Natural killer cell (primary cell): ENCODE measurements around the gene TPO. TPM values are rescaled to one million over a fixed set of nuclear protein-coding genes. Genes with fewer than 3 reads are reported as not detected.
A peak's percentile ranks its signal among the peaks of the same experiment; 100 is the strongest.

Experiments
- ATAC-seq, 3 donors: fragments of 150-1000 bp in 2 of 3; fragments of 200-7000 bp in 1 of 3; cut with Tn5 transposase; 1 replicate in 1 of 3; 2 replicates in 2 of 3; pipeline ENCODE4 v1.10.0; 2021; ENCODE audit warnings: mild to moderate bottlenecking in 2 of 3, moderate library complexity in 2 of 3
- DNase-seq, 2 donors: peaks; one replicate each; pipeline versions ENCODE4 v3.0.0 to v3.0.0-alpha.2; 2013 to 2021; ENCODE audit warnings: mixed read lengths in 1 of 2
- H3K27ac ChIP-seq: one replicate; pipeline ENCODE4 v1.5.1; 2013; ENCODE audit warnings: mild to moderate bottlenecking, low read length
- H3K27me3 ChIP-seq: one replicate; pipeline ENCODE4 v1.6.1; 2013; ENCODE audit warnings: low read length; ENCODE audit not compliant: control insufficient read depth, insufficient read depth
- H3K36me3 ChIP-seq: one replicate; pipeline ENCODE4 v1.6.1; 2013; ENCODE audit warnings: low read length; ENCODE audit not compliant: control insufficient read depth, insufficient read depth
- H3K4me1 ChIP-seq: one replicate; pipeline ENCODE4 v1.6.1; 2013; ENCODE audit warnings: low read length; ENCODE audit not compliant: control insufficient read depth, insufficient read depth
- H3K4me3 ChIP-seq: one replicate; pipeline ENCODE4 v1.5.1; 2013; ENCODE audit warnings: low read length
- H3K9me3 ChIP-seq: one replicate; pipeline ENCODE4 v1.6.1; 2013; ENCODE audit warnings: low read length; ENCODE audit not compliant: control insufficient read depth, insufficient read depth
- H3K27ac Mint-ChIP-seq, 2 donors: one replicate each; pipeline ENCODE4 v1.8.0; 2022; ENCODE audit warnings: mild to moderate bottlenecking in 2 of 2, mixed read lengths in 2 of 2, moderate library complexity in 1 of 2
- H3K27me3 Mint-ChIP-seq, 2 donors: one replicate each; pipeline ENCODE4 v1.8.0; 2022; ENCODE audit warnings: low read depth in 2 of 2, mixed read lengths in 2 of 2
- H3K36me3 Mint-ChIP-seq: one replicate; pipeline ENCODE4 v1.8.0; 2022; ENCODE audit warnings: mixed read lengths
- H3K4me1 Mint-ChIP-seq, 2 donors: one replicate each; pipeline ENCODE4 v1.8.0; 2022; ENCODE audit warnings: mixed read lengths in 2 of 2
- H3K4me3 Mint-ChIP-seq: one replicate; pipeline ENCODE4 v1.8.0; 2022; ENCODE audit warnings: mild to moderate bottlenecking, moderate library complexity, mixed read lengths
- H3K9me3 Mint-ChIP-seq, 2 donors: one replicate each; pipeline ENCODE4 v1.8.0; 2022; ENCODE audit warnings: mixed read lengths in 2 of 2
- WGBS: methylation state at CpG from one replicate; pipeline ENCODE4 v1.1.7; 2013; ENCODE audit warnings: missing lambda C conversion rate; ENCODE audit not compliant: insufficient coverage; 5-methylcytosine and 5-hydroxymethylcytosine counted together
- intact Hi-C: fragments of 100-400 bp; cut with micrococcal nuclease; formaldehyde crosslinking; loops from one replicate; pipeline ENCODE4 v1.14.2; 2022
- total RNA-seq, 4 donors: library from RNA; stranded (reverse); fragments of 120-200 nt in 1 of 4; gene quantifications; one replicate each; pipeline versions ENCODE4 v1.2.3 to v1.2.4, GENCODE V29; 2013 to 2022
- TF ChIP-seq, protein P1 (sequence below): fragments of 200-600 bp; IDR thresholded peaks from one replicate; pipeline ENCODE4 v1.8.0; 2022; ENCODE audit warnings: antibody characterized with exemption

Gene TPO
- total RNA-seq, 3 donors from 2014 or later (not counting 1 experiment from before 2014, with no cell fraction given) = not detected

DNA sequence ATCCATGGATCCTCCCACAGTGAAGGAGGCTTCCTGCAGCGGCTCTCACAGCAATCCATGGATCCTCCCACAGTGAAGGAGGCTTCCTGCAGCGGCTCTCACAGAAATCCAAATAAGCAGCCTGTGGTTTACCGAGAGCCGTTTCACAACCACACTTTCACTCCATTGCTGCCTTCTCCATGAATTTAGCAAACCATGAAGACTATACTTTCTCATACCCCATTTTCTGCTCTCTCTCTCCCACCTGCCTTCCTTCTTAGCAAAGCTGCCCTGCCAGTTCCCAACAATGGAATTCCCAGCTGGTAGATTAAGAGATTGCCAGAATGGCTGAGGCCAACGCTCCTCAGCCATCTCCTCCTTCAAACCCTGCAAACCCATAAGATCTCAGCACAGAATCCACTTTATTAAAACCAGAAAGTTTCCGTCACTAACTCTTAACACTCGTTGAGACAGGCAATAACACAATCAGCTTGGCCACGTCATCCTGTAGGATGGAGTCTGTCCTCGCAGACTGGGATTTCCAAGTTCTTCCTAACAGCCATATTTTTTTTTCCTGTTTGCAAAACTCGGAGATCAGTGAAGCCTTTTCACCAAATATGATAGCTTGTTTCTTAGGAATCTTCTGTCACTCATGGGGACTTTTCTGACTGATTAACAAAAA, 168.8 kb downstream of the TPO start:
- Histone ChIP-seq H3K36me3 (no peaks in the 10 kb centered on the region), H3K9me3 (no peaks in the 10 kb centered on the region), H3K4me3 (no peak overlapping the region), H3K27ac (no peak overlapping the region), H3K27me3 (peaks cover 2% of the 10 kb centered on the region), H3K4me1 (no peaks in the 10 kb centered on the region)
- WGBS = 86% methylated on average over 10 of the region's 10 CpGs
- H3K27me3 Mint-ChIP-seq = peaks cover 7 to 12% of the 10 kb centered on the region in 2 donors
- H3K9me3 Mint-ChIP-seq = no peaks in the 10 kb centered on the region
- H3K4me1 Mint-ChIP-seq = no peaks in the 10 kb centered on the region
- no peaks in the 10 kb centered on the region for H3K36me3 Mint-ChIP-seq
- ATAC-seq (no peak), DNase-seq (no peak)
- no peak overlapping the region for H3K4me3 Mint-ChIP-seq
- H3K27ac Mint-ChIP-seq = no peak overlapping the region
- TF ChIP-seq, protein P1, sequence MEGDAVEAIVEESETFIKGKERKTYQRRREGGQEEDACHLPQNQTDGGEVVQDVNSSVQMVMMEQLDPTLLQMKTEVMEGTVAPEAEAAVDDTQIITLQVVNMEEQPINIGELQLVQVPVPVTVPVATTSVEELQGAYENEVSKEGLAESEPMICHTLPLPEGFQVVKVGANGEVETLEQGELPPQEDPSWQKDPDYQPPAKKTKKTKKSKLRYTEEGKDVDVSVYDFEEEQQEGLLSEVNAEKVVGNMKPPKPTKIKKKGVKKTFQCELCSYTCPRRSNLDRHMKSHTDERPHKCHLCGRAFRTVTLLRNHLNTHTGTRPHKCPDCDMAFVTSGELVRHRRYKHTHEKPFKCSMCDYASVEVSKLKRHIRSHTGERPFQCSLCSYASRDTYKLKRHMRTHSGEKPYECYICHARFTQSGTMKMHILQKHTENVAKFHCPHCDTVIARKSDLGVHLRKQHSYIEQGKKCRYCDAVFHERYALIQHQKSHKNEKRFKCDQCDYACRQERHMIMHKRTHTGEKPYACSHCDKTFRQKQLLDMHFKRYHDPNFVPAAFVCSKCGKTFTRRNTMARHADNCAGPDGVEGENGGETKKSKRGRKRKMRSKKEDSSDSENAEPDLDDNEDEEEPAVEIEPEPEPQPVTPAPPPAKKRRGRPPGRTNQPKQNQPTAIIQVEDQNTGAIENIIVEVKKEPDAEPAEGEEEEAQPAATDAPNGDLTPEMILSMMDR = no peak
- intact Hi-C loops = no loop called here

DNA sequence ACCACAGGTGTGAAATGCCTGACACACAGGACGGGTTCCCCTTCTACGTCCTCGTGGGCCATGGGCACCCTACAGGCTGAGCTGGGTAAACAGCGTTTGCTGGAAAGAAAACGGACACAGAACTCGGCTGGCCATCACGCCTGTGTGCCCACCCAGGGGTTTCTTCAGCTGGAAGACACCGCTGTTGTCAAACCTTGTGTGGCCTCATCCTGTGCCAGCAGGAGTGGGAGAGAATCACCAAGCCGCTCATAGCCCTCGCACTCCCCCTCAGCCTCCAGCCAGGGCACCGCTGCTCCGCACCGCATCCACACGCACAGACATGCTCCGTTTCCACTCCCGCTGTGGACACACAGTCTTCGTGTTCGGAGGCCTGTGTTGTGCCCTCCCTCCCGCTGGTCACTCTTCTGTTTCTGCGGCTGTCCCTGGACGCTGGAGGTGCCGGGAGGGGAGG, 169.7 kb downstream of the TPO start:
- intact Hi-C loops = no loop called here
- 88% methylated on average over 22 of the region's 22 CpGs for WGBS
- H3K4me1 Mint-ChIP-seq = no peaks in the 10 kb centered on the region
- H3K27me3 Mint-ChIP-seq = peaks cover 7 to 12% of the 10 kb centered on the region in 2 donors
- H3K9me3 Mint-ChIP-seq = no peaks in the 10 kb centered on the region
- no peak overlapping the region for H3K4me3 Mint-ChIP-seq
- H3K36me3 ChIP-seq = no peaks in the 10 kb centered on the region
- H3K9me3 ChIP-seq = no peaks in the 10 kb centered on the region
- H3K27me3 ChIP-seq = peaks cover 2% of the 10 kb centered on the region
- H3K27ac ChIP-seq = no peak overlapping the region
- TF ChIP-seq, protein P1 = no peak
- DNase-seq (no peak), ATAC-seq (no peak)
- H3K4me1 ChIP-seq = no peaks in the 10 kb centered on the region
- no peaks in the 10 kb centered on the region for H3K36me3 Mint-ChIP-seq
- H3K27ac Mint-ChIP-seq = no peak overlapping the region
- H3K4me3 ChIP-seq = no peak overlapping the region

DNA sequence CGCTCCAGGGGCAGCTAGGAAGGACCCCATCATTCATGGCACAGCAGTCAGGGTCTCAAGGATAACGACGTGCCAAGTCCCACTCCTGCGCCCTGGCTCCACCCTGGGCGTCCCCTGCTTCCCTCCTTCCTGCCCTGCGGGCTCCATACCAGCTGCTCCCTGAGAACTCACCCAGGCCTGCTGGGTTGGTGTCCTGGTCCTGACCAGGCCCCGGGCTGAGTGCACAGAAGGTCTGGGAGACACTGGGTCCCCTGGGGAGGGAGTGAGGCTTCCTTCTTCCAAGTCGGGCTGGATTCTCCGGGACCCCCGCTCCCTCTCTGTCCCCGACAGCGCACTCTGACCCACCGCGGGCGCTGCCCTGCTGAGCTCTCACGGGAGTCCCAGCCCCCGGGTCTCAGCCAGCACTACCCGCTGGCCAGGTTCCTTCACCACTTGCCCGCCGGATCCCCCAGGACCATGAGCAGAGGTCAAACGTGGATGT, 170.8 kb downstream of the TPO start:
- H3K27me3 ChIP-seq = no peaks in the 10 kb centered on the region

More for the DNA sequence above, 170.8 kb downstream of the TPO start:
- ATAC-seq = peak in 1 of 3 donors; percentile 22
- Mint-ChIP-seq H3K4me1 (no peaks in the 10 kb centered on the region), H3K36me3 (no peaks in the 10 kb centered on the region), H3K27ac (no peak overlapping the region), H3K4me3 (no peak overlapping the region), H3K9me3 (no peaks in the 10 kb centered on the region), H3K27me3 (peaks cover 7% of the 10 kb centered on the region in 2 donors)
- Histone ChIP-seq H3K4me3 (no peak overlapping the region), H3K36me3 (no peaks in the 10 kb centered on the region), H3K9me3 (no peaks in the 10 kb centered on the region), H3K4me1 (no peaks in the 10 kb centered on the region), H3K27ac (no peak overlapping the region)
- TF ChIP-seq, protein P1 = no peak
- intact Hi-C loops = no loop called here
- DNase-seq = no peak
- 91% methylated on average over 21 of the region's 21 CpGs for WGBS
